Osteoblast (primary cell): ENCODE data around the gene OTUB2. TPM values are rescaled to one million over a fixed set of nuclear protein-coding genes. Genes with fewer than 3 reads are reported as not detected.

Source experiments
- DNase-seq: peaks from one replicate; pipeline ENCODE4 v3.0.0; 2011; ENCODE audit warnings: low spot score, mixed read lengths; ENCODE audit not compliant: insufficient read length; ENCODE audit errors: missing footprints
- H2AFZ ChIP-seq: 2 replicates; pipeline ENCODE4 v1.6.0; 2011; ENCODE audit warnings: mild to moderate bottlenecking, low read length
- H3K27ac ChIP-seq: 2 replicates; pipeline ENCODE4 v1.5.1; 2011; ENCODE audit warnings: mild to moderate bottlenecking, low read depth, low read length, moderate library complexity
- H3K27me3 ChIP-seq: 2 replicates; pipeline ENCODE4 v1.6.0; 2012; ENCODE audit warnings: mild to moderate bottlenecking, control low read depth, inconsistent platforms, low read length, moderate library complexity; ENCODE audit not compliant: insufficient read depth
- H3K36me3 ChIP-seq: 2 replicates; pipeline ENCODE4 v1.5.1; 2011; ENCODE audit warnings: mild to moderate bottlenecking, low read length, control low read depth, moderate library complexity; ENCODE audit not compliant: insufficient read depth
- H3K4me1 ChIP-seq: 2 replicates; pipeline ENCODE4 v1.5.1; 2011; ENCODE audit warnings: mild to moderate bottlenecking, low read length, control low read depth, moderate library complexity; ENCODE audit not compliant: insufficient read depth
- H3K4me2 ChIP-seq: 2 replicates; pipeline ENCODE4 v1.6.0; 2011; ENCODE audit warnings: mild to moderate bottlenecking, low read length; ENCODE audit not compliant: insufficient read depth
- H3K4me3 ChIP-seq: fragments of 200-600 bp; sonication (generic); 3 replicates; pipeline ENCODE4 v1.5.1; 2012; ENCODE audit warnings: mild to moderate bottlenecking, low read length, inconsistent platforms; ENCODE audit not compliant: insufficient read depth
- H3K79me2 ChIP-seq: 2 replicates; pipeline ENCODE4 v1.6.0; 2012; ENCODE audit warnings: mild to moderate bottlenecking, low read length, control low read depth, inconsistent platforms; ENCODE audit not compliant: insufficient read depth
- H3K9me3 ChIP-seq: 2 replicates; pipeline ENCODE4 v1.5.1; 2011; ENCODE audit warnings: low read depth, low read length, control low read depth
- H4K20me1 ChIP-seq: 2 replicates; pipeline ENCODE4 v1.6.0; 2012; ENCODE audit warnings: mild to moderate bottlenecking, low read length, control low read depth; ENCODE audit not compliant: insufficient read depth
- total RNA-seq: library from RNA; depleted of rRNA; stranded (reverse); fragments of >200 nt; gene quantifications from 2 replicates; pipeline ENCODE4 v1.2.3, GENCODE V29; 2012
- TF ChIP-seq, protein P1 (sequence below): IDR thresholded peaks from 2 replicates; pipeline ENCODE4 v1.5.1; 2011; ENCODE audit warnings: mild to moderate bottlenecking, low read depth, low read length, moderate library complexity; ENCODE audit errors: extremely low read depth

Gene OTUB2
- total RNA-seq, 1 donor: 1.4 TPM

DNA sequence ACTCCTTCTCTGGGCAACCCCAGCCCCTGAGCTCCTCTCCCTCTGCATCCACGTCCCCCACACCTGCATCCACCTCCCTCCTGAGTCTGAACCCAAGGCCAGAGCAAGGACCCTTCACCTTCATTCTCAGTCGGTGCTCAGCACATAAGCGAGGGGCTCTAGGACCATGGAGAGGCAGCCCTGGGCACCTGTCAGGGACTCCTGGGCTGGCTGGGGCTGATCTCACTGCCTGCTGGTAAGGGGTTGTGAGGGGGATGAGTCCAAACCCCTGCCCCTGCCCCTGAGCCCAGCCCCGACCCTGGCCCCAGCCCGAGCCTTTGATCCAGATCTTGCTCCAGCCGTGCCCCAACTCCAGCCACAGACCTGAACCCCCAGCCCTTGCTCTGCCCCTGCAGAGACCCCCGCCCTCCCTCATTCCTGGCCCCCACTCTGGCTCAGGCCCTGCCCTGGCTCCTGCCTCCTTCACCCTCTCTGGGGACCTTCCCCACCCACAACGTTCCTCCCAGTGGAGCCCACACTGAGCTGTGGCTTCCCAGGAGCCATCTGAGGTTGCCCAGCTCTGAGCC is 29.9 kb upstream of the OTUB2 start:
- Histone ChIP-seq H3K4me1 (peaks cover 14% of the 10 kb centered on the region), H3K36me3 (no peaks in the 10 kb centered on the region), H3K9me3 (no peaks in the 10 kb centered on the region), H3K4me2 (no peak overlapping the region), H4K20me1 (no peaks in the 10 kb centered on the region), H2AFZ (no peak overlapping the region), H3K4me3 (no peak overlapping the region), H3K27me3 (no peaks in the 10 kb centered on the region), H3K79me2 (no peaks in the 10 kb centered on the region), H3K27ac (no peak overlapping the region)
- DNase-seq: peak; percentile 6
- TF ChIP-seq, protein P1, sequence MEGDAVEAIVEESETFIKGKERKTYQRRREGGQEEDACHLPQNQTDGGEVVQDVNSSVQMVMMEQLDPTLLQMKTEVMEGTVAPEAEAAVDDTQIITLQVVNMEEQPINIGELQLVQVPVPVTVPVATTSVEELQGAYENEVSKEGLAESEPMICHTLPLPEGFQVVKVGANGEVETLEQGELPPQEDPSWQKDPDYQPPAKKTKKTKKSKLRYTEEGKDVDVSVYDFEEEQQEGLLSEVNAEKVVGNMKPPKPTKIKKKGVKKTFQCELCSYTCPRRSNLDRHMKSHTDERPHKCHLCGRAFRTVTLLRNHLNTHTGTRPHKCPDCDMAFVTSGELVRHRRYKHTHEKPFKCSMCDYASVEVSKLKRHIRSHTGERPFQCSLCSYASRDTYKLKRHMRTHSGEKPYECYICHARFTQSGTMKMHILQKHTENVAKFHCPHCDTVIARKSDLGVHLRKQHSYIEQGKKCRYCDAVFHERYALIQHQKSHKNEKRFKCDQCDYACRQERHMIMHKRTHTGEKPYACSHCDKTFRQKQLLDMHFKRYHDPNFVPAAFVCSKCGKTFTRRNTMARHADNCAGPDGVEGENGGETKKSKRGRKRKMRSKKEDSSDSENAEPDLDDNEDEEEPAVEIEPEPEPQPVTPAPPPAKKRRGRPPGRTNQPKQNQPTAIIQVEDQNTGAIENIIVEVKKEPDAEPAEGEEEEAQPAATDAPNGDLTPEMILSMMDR: no peak

DNA sequence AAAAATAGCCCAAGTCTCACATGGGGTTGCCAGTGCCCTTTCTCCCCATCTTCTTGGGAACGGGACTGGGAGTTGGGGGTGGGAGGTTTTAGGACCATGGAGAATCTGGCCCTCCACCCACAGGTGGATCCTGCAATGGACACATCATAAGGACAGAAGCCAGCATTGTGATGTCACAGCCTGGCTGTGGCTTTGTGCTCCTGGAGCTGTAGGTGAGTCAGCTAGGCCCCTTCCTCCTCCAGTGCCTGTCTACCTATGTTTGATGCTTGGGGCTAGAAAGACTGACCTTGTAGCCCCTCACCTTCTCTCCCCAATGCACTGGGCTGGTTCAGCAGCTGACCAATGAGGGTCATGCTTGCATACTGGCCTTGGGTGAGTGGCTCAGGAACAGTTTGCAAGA is 29.1 kb upstream of the OTUB2 start, which contains the start of gene CCDC197:
TSS of gene CCDC197 (plus strand) at position 220 of the 400 bp plus-strand sequence. CDS start 831 bp downstream, outside the sequence.
- TF ChIP-seq, protein P1: no peak
- Histone ChIP-seq H3K9me3 (no peaks in the 10 kb centered on the region), H4K20me1 (no peaks in the 10 kb centered on the region), H3K27ac (no peak within 1 kb of the TSS), H3K79me2 (no peaks in the 10 kb centered on the region), H3K4me3 (no peak within 1 kb of the TSS), H3K27me3 (no peaks in the 10 kb centered on the region), H2AFZ (no peak within 1 kb of the TSS), H3K4me1 (peaks cover 14% of the 10 kb centered on the region), H3K36me3 (no peaks in the 10 kb centered on the region), H3K4me2 (no peak within 1 kb of the TSS)
- DNase-seq: peak; percentile 57

DNA sequence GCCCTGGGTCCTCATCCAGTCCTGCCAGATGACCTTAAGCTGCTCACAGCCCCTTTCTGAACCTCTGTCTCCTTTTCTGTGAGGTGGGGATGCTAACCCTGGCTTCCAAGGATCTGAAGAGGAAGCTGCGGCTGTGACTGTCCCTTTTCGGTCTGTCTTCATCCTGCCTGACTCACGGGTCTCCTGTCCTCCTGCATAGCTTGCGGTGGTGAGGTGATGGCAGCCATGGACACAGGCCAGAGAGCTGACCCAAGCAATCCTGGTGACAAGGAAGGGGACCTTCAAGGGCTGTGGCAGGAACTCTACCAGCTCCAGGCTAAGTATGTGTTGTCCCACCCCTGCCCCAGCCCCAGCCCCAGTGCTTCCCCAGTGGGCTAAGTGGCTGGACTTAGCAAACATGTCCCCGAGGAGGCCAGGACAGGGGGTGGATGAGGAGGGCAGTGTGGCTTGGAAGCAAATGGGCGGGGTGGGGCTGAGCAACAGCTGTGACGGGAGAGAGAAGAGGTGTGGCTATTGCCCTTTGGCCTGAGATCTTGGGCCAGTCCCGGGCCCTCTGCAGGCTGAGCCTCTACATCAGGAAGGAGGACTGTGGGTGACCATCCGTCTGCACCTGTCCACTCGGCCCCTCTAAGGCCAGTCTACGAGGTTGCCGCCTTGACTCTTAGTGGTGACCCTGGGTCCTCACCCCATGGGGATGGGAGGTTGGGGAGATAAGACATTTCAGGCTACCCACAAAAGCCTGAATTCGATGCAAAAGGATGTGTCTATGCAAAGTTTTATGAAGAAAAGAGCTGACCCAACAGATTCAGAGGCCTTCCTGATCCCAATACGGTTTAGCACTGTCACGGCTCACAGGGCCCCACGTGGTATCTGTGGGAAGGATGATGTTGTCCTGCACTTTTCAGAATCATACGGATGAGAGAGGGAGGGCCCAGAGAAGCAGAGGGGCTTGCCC is 27.9 kb upstream of the OTUB2 start:
- Histone ChIP-seq H3K4me3 (no peak overlapping the region), H3K4me2 (no peak overlapping the region)
- TF ChIP-seq, protein P1: no peak

DNA sequence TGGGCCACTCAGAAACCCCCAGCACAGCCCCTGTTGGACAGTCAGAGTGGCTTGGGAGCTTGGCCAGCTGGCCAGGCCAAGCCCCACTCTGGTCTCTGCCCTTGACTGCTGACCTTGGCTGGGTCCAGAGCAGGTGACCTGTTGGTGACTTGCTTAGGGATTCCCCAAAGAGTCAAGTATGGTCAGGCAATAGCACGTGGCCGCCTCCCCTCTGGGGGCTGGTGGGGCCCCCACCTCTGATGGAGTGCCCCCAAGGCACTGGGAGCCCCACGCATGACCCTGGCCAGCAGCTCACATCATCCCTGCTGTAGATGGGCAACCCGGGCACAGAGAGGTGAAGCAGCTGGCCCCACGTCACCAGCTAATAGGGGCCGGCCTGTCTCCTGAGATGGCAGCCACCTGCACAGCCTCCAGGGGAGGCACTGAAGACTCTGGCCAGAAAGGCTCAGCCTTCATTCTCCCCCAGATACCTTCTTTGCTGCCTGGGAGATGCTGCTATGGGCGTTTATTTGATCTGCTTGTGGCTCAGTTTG is 27.2 kb upstream of the OTUB2 start:
- TF ChIP-seq, protein P1: no peak
- Histone ChIP-seq H3K27ac (no peak overlapping the region), H3K36me3 (no peaks in the 10 kb centered on the region), H4K20me1 (no peaks in the 10 kb centered on the region), H3K9me3 (no peaks in the 10 kb centered on the region), H3K4me2 (no peak overlapping the region), H3K4me3 (no peak overlapping the region), H2AFZ (no peak overlapping the region), H3K4me1 (peaks cover 14% of the 10 kb centered on the region), H3K27me3 (peaks cover 4% of the 10 kb centered on the region), H3K79me2 (no peaks in the 10 kb centered on the region)
- DNase-seq: no peak

More for the DNA sequence above, 27.9 kb upstream of the OTUB2 start:
- no peaks in the 10 kb centered on the region for H3K79me2 ChIP-seq
- H3K27ac ChIP-seq: no peak overlapping the region
- H3K36me3 ChIP-seq: no peaks in the 10 kb centered on the region
- no peak overlapping the region for H2AFZ ChIP-seq
- H3K9me3 ChIP-seq: no peaks in the 10 kb centered on the region
- DNase-seq: peak; percentile 59
- no peaks in the 10 kb centered on the region for H4K20me1 ChIP-seq
- peaks cover 14% of the 10 kb centered on the region for H3K4me1 ChIP-seq
- H3K27me3 ChIP-seq: peaks cover 4% of the 10 kb centered on the region
